HG03571 (cell line): Measurements from ENCODE around the gene FPR1.
"Not testable (repeated sequence)": the region's sequence is repeated elsewhere in the genome, so short reads cannot be mapped to it uniquely, and the experiment has no call there.

Experiments used
- ATAC-seq: cut with Tn5 transposase; IDR thresholded peaks from one replicate; pipeline ENCODE4 v1.9.1; 2021; ENCODE audit not compliant: unreplicated experiment

FPR1 gene

GRCh38 chr19:51738523-51738922 is 13.2 kb downstream of the FPR1 start:
- not testable (repeated sequence) for ATAC-seq

GRCh38 chr19:51737924-51738323 is 13.8 kb downstream of the FPR1 start:
- no peak for ATAC-seq

- no peak for ATAC-seq
Observed at GRCh38 chr19:51737389-51737788, 14.3 kb downstream of the FPR1 start.

- ATAC-seq: no peak
Observed at GRCh38 chr19:51735759-51736449, 15.8 kb downstream of the FPR1 start.

GRCh38 chr19:51733742-51734522 is 17.7 kb downstream of the FPR1 start:
- no peak for ATAC-seq

GRCh38 chr19:51729781-51730180 is 21.9 kb downstream of the FPR1 start:
- ATAC-seq: no peak

- ATAC-seq: no peak
Observed at GRCh38 chr19:51727349-51727880, 24.3 kb downstream of the FPR1 start.

GRCh38 chr19:51726049-51726448 is 25.6 kb downstream of the FPR1 start:
- ATAC-seq: no peak

GRCh38 chr19:51724543-51724942 is 27.1 kb downstream of the FPR1 start:
- ATAC-seq: no peak

- no peak for ATAC-seq
Observed at GRCh38 chr19:51722492-51722891, 29.2 kb downstream of the FPR1 start.

GRCh38 chr19:51721905-51722304 is 29.8 kb downstream of the FPR1 start:
- no peak for ATAC-seq

GRCh38 chr19:51719251-51719988 is 32.3 kb downstream of the FPR1 start:
- no peak for ATAC-seq

GRCh38 chr19:51716925-51717324 is 34.8 kb downstream of the FPR1 start:
- ATAC-seq: no peak

GRCh38 chr19:51715850-51716249 is 35.8 kb downstream of the FPR1 start:
- no peak for ATAC-seq

- ATAC-seq: no peak
Observed at GRCh38 chr19:51714848-51715247, 36.8 kb downstream of the FPR1 start.

- ATAC-seq: no peak
Observed at GRCh38 chr19:51713319-51714285, 38.1 kb downstream of the FPR1 start.

GRCh38 chr19:51712461-51713081 is 39.1 kb downstream of the FPR1 start:
- ATAC-seq: no peak

- no peak for ATAC-seq
Observed at GRCh38 chr19:51711702-51712101, 40.0 kb downstream of the FPR1 start.

GRCh38 chr19:51710163-51710562 is 41.5 kb downstream of the FPR1 start:
- no peak for ATAC-seq

- ATAC-seq: no peak
Observed at GRCh38 chr19:51709575-51709974, 42.1 kb downstream of the FPR1 start.
